Stimulated activated CD4-positive, alpha-beta T cell treated with anti-CD3 and anti-CD28 coated beads, Interleukin-1b, Interleukin-23, amount 100 ng/mL, for 24 hours (primary cell): Measurements from ENCODE around the gene ZFYVE16.
"Not testable (repeated sequence)": the region's sequence is repeated elsewhere in the genome, so short reads cannot be mapped to it uniquely, and the experiment has no call there.

Experiments
- DNase-seq, 4 experiments: peaks; one replicate each; pipeline ENCODE4 v3.0.0-alpha.2; 2020; ENCODE audit warnings: low read depth in 4 of 4, low spot score in 1 of 4

The ZFYVE16 gene

DNA sequence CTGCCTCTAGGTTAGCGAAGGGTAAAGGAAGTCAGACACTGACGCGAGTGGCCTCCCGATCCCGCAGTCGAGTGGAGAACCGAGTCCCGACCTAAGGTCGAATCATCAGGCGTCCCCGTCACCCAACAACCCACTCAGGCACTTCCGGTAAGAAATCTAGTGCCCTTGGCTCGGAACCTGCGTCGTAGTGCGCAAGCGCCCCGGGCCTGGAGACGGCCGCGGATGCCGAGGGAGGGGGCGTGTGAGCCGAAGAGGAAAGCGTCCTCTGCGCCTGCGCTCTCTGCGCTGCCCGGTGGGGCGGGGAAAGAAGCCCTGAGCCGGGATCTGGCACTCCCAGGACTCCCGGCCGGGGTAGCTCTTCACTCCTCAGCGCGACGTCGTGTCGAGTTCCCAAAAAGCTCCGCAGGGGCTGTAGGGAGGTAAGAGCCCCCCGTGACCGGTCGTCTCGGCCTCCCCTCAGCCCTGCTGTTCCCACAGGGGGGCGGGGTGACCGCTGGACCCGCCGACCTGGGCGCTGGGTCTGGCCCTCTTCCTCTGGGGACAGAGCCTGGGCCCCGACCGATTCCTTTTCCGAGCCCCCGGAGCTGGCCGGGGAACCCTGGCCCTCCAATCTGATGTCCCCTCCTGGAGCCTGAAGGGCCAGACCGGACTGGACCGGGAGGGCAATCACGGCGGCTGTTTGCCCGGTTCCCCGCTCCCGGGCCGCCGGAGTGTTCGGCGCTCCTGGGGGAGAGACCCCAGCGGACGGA is at the start of gene ZFYVE16:
ZFYVE16 (plus strand) TSS at position 330 of the 749 bp plus-strand sequence. CDS start 26,084 bp downstream, outside the sequence.
- DNase-seq: peak; percentile 87 to 95 (median 89)

DNA sequence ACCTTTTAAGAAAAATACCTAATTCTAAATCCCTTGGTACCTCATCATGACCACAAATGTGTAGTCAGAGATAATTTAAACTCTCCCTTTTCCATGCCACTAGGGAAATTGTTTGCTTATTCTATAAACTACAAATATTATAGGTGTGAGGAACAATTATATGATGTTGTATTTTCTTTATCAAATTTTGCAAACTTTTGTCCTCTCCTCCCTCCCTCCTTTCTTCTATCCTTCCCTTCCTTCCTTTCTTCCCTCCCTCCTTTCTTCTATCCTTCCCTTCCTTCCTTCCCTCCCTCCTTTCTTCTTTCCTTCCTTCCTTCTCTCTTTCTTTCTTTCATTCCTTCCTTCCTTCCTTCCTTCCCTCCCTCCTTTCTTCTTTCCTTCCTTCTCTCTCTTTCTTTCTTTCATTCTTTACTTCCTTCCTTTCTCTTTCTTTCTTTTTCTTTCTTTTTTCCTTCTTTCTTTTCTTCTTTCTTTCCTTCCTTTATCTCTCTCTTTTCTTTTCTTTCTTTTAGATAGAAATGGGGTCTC is 46.9 kb upstream of the ZFYVE16 start:
- no peak for DNase-seq

DNA sequence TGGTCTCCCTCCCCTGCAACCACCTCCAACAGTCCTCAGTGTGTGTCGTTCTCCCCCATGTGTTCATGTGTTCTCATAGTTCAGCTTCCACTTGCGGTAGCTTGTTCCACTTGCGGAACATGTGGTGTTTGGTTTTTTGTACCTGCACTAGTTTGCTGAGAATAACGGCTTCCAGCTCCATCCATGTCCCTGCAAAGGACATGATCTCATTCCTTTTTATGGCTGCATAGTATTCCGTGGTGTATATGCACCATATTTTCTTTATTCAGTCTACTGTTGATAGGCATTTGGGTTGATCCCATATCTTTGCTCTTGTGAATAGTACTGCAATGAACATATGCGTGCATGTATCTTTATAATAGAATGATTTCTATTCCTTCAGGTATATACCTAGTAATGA is 43.0 kb upstream of the ZFYVE16 start:
- no peak for DNase-seq

DNA sequence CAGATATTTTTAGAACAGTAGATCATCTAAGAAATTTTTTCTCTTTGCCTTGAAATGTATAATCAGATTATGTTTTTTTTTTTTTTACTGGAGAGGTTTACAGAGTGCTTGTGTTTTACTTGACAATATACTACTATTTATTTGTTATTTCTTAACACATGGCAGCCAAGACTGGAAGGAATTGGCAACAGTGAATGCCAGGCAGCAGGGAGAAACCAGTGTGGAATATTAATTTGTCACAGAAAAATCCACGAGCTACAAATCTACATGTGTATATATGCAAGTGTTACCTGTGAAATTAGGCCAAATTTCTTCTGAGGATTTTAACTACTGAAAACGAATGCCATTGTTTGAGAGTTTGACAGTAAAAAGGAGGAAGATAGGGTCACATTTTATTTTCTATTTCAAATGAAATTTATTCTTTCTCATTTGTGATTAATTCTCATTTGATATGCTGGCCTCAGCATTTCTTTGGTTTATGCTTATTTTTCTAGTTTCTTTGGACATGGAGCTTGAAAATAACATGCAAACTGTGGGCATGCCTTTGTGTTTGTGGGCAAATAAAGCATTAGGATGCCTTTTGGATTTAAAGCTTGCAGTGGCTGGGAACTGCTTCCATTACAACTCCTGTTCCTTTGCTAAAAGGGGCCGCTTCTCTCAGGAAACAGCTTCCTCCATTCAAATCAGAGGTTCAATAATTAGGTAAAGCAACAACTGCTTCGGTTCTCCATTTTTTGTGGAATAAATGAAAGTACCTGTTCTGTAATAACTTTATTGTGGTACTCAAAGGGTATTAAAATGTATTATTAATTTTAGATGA is 39.0 kb upstream of the ZFYVE16 start:
- DNase-seq: no peak

DNA sequence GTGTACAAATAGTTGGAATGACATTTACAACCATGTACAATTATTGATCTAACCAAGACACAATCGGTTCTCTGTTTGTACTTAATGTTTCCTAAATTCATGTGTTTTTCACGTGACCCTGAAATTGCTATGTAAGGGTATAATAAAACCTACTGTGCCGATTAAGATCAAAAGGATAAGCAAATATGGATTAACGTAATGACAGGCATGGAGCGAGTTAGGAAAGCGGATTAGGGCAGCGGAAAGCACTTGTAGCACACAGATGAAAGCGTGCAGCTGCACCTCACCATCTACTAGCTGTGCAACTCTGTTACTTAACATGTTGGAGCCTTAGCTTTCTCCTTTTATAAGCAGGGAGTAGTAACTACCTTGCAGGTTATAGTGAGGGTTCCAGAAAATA is 38.3 kb upstream of the ZFYVE16 start:
- DNase-seq: no peak

DNA sequence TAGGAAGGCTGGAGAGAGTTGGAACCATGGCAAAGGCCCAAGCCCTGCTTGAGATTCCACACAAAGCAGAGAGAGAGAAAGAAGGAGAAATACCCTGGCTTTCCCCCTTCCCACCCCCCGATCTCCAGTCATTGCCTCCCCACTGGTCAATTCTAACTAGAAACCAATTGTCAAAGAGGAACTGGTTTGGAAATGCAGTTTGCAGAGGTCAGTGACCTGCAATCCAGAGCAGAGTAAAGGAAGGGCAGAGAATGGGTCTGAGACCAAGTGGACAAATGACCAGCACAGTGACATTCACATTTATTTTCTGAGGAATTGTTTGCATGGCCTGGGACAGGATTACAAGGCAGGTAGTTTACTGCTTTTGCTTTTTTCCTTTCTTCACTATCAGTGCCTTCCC is 37.5 kb upstream of the ZFYVE16 start:
- no peak for DNase-seq

DNA sequence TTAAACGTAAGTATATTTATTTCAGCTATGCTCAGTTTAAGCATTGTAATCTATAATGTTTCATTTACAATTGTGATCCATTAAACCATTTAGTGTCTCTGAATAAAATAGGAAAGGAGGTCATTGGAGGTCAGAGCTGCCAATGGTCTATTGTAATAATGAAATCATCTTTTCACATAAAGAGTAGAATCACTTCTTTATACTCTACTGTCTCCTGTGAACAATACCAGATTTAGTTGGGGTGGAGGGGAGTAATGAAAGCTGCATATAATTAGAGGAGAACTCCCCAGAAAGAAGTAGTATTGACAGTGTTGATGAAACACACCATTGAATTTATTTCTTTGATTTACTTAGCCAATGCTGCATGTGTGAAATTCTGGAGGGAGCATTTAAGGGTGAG is 35.1 kb upstream of the ZFYVE16 start:
- no peak for DNase-seq

DNA sequence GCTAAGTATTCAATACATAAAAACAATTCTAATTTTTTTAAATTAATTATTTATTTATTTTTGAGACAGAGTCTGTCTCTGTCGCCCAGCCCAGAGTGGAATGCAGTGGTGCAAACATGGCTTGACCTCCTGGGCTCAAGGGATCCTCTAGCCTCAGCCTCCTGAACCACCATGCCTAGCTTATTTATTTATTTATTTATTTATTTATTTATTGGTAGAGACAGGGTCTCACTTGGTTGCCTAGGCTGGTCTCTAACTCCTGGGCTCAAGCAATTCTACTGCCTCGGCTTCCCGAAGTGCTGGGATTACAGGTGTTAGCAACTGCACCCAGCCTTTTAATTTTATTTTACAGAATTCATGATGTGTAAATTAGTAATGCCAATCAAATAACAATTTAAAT is 33.7 kb upstream of the ZFYVE16 start:
- DNase-seq: no peak

DNA sequence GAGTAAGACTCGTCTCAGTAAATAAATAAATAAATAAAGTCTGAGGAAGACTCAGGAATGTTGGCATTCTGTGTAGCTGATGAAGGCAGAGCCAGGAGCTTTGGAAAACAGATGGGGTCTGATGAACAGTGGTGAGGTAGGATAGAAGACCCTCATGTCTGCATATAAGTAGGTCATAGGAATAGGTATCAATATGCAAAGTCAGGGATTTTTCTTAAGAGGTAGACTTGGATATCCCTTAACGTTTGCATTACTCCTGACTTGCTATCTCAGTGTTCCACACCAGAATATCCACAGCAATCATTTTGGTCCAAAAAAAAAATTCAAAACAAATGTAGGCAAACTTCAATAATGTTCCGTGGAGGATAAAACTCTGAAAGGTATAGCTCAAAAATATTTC is 31.3 kb upstream of the ZFYVE16 start:
- no peak for DNase-seq

DNA sequence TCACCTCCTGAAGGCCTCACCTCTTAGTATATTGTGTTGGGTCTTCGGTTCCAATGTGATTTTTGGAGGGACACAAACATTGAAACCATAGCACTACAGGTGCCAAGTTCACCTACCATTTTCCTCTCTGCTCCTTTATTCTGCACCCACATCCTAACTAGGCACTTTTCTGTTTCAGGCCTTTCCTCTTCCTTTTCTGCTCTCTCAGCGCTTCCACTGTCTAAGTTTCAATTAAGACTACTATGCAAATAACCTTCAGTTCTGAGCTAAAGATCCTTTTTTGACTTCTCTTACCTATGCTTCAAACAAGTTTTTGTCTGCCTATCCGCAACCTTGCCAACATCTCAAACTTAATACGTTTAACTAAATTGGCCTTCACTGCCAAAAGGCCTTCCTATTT is 25.4 kb upstream of the ZFYVE16 start:
- DNase-seq: no peak

DNA sequence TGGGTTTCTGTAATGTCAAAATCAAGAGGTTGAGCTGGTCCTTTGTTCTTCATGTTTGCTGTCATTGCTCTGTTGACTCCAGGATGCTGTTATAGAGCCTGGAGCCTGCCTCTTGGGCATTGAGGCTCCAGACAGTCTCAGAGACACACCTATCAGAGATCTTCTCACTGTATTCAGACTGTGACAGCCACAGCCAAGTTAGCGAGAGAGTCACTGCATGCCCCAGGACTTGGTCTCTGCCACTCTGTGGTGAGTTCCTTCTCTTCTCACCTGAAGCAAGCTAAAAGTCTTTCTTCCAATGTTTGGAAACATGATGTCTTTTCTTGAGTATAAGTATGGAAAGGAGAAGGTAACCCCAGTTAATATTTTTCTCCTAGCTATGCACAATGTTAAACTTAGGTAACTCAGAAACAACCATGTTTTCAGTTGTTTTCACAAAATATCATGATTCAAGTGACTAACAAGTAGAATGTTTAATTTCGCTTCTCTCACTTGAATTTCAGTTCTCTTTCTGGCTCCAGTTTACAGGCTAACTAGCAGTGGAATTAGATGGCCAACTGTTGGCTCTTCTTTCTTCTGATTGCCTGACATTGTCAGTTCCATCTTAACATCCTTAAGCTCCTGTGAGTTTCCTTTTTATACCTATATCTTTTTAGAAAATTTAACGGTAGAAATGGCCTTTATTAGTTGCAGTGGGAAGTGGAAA is 20.6 kb upstream of the ZFYVE16 start:
- DNase-seq: no peak

DNA sequence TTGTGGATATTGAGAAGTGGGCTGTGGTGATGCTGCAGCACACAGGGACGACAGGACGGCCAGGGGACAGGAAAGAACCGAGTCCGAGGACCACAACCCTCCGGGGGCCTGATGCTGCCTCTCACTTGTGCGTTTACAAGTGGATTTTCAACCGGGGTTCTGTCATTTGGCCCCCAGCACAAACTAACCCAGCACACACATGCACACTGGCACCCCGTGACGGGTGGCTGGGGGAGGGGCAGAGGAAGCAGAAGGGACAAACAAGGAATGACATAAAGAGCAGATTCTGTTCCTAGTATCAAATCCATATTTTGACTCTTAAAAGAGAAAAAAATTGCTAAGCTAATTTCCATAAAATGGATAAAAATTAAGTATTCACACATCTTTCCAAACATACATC is 18.3 kb upstream of the ZFYVE16 start:
- no peak for DNase-seq

DNA sequence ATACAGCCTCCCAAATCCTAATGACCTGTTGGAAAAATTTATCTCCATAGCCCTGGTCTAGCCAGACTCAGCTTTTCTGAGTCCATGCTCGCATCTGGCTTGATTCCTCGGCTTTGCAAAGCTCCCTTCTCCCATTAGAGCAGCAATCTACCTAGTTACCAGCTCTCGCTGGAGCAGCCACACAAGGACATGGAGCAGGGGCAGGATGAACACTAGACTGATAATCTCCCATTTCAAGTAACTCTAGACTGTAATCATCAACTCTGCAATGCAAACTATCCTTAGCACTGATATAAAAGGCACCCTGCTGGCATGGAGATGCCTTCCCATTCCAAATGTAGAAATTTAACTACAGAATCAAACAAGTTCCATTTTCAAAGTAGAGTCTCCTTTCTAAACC is 17.5 kb upstream of the ZFYVE16 start:
- not testable (repeated sequence) for DNase-seq

DNA sequence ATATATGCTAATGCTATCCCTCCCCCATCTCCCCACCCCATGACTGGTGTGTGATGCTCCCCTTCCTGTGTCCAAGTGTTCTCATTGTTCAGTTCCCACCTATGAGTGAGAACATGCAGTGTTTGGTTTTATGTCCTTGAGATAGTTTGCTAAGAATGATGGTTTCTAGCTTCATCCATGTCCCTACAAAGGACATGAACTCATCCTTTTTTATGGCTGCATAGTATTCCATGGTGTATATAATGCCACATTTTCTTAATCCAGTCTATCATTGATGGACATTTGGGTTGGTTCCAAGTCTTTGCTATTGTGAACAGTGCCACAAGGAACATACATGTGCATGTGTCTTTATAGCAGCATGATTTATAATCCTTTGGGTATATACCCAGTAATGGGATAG is 16.6 kb upstream of the ZFYVE16 start:
- DNase-seq: not testable (repeated sequence)

DNA sequence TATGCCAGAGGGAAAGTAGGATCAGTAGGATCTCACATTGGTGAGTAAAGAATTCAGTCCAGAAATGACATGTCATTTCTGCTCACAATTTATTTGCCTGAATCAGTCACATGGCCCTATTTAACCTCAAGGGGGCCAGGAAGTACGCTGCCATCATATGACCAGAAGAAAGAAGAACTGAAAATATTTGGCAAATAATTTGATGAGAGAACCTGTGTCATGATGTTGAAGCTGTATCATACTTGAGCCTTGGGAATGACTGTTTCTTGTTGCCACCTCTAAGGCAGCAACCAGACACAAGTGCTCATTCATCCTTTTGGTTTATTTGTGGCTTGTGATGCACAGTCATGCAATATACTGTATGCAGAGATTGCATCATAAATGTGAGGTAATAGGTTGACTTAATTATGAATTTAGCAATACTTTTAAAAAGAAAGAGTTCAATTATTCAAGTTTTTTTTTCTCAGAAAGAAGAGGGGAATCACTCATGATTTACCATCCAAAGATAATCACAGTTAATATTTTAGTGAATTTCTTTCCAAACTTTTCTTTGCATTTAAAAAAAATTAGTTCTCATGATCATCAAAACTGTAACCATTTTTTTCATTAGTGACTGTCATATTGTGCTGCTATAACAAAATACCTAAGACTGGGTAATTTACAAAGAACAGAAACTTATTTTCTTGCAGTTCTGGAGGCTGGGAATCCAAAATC is 8.2 kb upstream of the ZFYVE16 start:
- DNase-seq: no peak

DNA sequence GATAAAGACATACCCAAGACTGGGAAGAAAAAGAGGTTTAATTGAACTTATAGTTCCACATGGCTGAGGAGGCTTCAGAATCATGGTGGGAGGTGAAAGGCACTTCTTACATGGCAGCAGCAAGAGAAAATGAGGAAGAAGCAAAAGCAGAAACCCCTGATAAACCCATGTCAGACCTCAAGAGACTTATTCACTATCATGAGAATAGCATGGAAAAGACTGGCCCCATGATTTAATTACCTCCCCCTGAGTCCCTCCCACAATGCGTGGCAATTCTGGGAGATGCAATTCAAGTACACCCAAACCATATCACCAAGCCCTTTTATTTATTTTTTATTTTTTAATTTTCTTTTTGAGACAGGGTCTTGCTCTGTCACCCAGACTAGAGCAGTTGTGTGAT is 7.5 kb upstream of the ZFYVE16 start:
- not testable (repeated sequence) for DNase-seq

DNA sequence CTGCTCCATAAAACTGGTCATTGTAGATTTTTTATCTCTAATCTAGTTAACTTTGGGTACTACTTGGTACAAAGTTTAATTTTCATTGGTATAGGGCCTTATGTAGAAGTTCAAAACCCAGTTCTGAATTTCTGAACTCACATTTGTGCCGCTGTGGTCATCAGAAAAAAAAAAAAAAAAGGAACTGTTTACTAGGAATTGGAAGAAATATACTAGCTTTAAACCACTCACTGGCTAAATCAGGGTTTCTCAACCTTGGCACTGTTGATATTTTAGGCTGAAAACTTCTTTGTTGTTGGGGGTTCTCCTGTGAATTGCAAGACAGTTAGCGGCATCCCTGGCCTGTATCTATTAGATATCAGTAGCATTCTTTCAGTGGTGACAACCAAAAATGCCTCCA is 4.1 kb upstream of the ZFYVE16 start:
- DNase-seq: no peak

DNA sequence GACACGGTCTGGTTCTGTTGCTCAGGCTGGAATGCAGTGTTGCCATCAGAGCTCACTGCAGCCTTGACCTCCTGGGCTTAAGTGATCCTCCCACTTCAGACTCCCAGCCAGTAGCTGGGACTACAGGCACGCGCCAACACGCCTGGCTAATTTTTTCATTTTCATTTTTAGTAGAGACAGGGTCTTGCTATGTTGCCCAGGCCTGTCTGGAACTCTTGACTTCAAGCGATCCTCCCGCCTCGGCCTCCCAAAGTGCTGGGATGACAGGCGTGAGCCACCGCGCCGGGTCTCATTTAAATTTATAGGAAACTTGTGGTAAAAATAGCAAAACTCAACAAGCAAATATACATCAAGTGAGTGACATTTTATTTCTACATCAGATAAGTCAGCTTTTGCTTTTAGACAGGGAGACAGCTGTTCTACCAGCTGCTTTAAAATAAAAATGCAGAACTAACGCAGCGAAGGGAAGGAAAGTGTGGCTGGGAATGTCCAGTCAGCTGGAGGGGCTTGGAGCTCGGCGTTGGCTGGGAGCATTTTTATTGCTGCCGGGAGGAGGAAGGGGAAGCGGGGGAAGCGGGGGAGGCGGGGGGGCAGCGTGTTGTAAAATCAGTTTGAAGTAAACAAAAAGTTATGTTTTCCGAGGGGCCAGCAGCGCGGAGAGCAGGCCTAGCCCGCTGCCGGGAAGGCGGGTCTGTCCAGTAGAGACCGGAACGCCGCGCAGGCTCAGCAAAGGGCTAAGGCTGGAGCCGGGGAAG is 707 bp upstream of the ZFYVE16 start:
- no peak for DNase-seq

DNA sequence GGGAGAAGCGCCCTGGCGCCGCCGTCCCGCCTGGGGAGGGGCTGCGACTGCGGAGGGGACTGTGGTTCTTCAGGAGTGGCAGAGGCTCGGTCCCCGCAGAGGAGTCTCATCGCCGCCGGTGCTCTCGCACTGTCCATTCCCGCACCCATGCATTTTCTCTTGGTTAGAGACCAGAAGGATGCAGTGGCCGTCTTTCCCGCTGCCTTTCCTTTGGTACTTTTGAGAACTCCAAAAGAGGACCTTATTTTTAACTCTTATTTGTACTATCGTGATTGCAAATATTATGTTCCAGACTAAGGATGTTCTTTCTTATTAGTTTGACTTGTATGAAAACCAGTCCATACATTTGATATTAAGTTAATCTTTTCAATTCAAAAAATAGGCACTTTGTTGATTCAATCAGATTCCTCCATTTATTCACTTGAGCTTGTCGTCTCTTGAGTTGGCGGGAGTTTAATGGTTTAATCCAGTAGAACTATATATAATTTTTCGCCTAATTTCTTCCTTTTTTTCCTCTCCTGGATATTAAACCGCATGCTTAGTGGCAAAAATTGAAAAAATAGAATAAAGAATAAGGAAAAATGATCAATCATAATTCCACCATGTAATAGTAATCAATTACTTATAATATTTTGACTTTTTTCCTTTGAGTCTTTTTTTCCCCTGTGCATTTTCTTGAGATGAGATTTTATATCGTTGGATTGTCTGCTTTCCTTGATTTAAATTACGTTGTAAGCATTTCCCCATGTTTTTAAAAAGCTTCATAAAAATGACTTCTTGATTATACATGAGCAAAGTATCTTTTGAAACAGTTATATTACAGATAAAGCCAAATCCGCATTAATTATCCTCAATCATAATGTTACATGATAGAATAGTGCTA is 861 bp downstream of the ZFYVE16 start:
- peak in 2 of 4 experiments; percentile 13 to 14 for DNase-seq
